Ovary (tissue), 9 donors: ENCODE data around the gene CCDC61. TPM values are rescaled to one million over a fixed set of nuclear protein-coding genes. Genes with fewer than 3 reads are reported as not detected.

ENCODE experiments used
- DNase-seq, 5 donors: peaks; one replicate each; pipeline ENCODE4 v3.0.0-alpha.2; 2019 to 2020
- H3K27ac ChIP-seq, 2 donors: fragments of 200-600 bp; one replicate each; pipeline versions ENCODE4 v1.5.1 to v1.8.0; 2019 to 2022
- H3K27me3 ChIP-seq: fragments of 200-600 bp; one replicate; pipeline ENCODE4 v1.8.0; 2022
- H3K36me3 ChIP-seq: fragments of 200-600 bp; sonication (generic); one replicate; pipeline ENCODE4 v1.5.1; 2019
- H3K4me1 ChIP-seq: one replicate; pipeline ENCODE4 v1.8.1; 2013; ENCODE audit warnings: mild to moderate bottlenecking, moderate library complexity; ENCODE audit not compliant: insufficient read depth
- H3K4me3 ChIP-seq: fragments of 200-600 bp; sonication (generic); one replicate; pipeline ENCODE4 v1.5.1; 2017
- H3K9me3 ChIP-seq, 2 donors: fragments of 200-600 bp in 1 of 2; sonication (generic) in 1 of 2; one replicate each; pipeline versions ENCODE4 v1.5.1 to v1.8.1; 2013 to 2019; ENCODE audit warnings: mild to moderate bottlenecking in 1 of 2, moderate library complexity in 1 of 2
- CTCF ChIP-seq, 3 donors: fragments of 450-650 bp in 2 of 3; fragments of 200-600 bp in 1 of 3; IDR thresholded peaks; one replicate each; pipeline versions ENCODE4 v1.5.1 to v1.8.0; 2016 to 2022; ENCODE audit warnings: antibody characterized with exemption in 3 of 3, mild to moderate bottlenecking in 1 of 3
- EP300 ChIP-seq: sonication (generic); formaldehyde crosslinking; IDR thresholded peaks from one replicate; pipeline ENCODE4 v1.6.1; 2017; ENCODE audit warnings: antibody characterized with exemption
- POLR2A ChIP-seq: fragments of 450-650 bp; IDR thresholded peaks from one replicate; pipeline ENCODE4 v1.6.1; 2017; ENCODE audit warnings: antibody characterized with exemption, mild to moderate bottlenecking, moderate library complexity
- WGBS, 3 donors: extraction: QIAGEN DNeasy Blood & Tissue Kit in 1 of 3; methylation state at CpG; one replicate each; pipeline versions ENCODE4 v1.1.5 to v1.1.7; 2013 to 2017; 5-methylcytosine and 5-hydroxymethylcytosine counted together
- intact Hi-C, 4 donors: fragments of 100-400 bp; cut with DNase I; formaldehyde crosslinking; loops; one replicate each; pipeline versions ENCODE4 v1.11.0 to v1.15.1; 2022 to 2023
- polyA plus RNA-seq, 2 donors: library from polyadenylated mRNA; stranded (reverse); fragments of 200-250 nt in 1 of 2; fragments of 350-450 nt in 1 of 2; fragmentation: Illumina TruSeq in 1 of 2; extraction: RNeasy Lipid Tissue Mini Kit (QIAGEN cat#74804) in 1 of 2; gene quantifications; one replicate each; pipeline ENCODE4 v1.2.3, GENCODE V29; 2013 to 2014
- total RNA-seq, 7 donors: library from RNA; depleted of rRNA in 2 of 7; stranded (reverse); fragments of >200 nt in 2 of 7; fragmentation: NEBNext Ultra II Directional in 3 of 7; extraction: Animal tissue kit (Norgen Biotek cat#: 25700) in 3 of 7; gene quantifications; one replicate each; pipeline versions ENCODE4 v1.1.0 to v1.2.4, GENCODE V29; 2016 to 2023
- donor health status: DM: no; HTN: no; CAD: no; lungs with moderate emphysema.
- donor health status: DM: no; HTN: no; CAD: no.
- donor health status: Bipolar disorder and iron deficiency.
- donor health status: DM: yes; HTN: yes; CAD: no.
- donor health status: DM: no; HTN: no; CAD: no.
- donor health status: DM: yes; HTN: yes; CAD: no.

Gene CCDC61
- total and polyA plus RNA-seq, 9 donors: 2.7 to 19.6 (median 14.9) TPM

GRCh38 chr19:45958769-45959516, 36.3 kb upstream of the CCDC61 start:
- Histone ChIP-seq H3K4me1 (no peaks in the 10 kb centered on the region), H3K27me3 (no peaks in the 10 kb centered on the region), H3K36me3 (no peaks in the 10 kb centered on the region), H3K27ac (no peak overlapping the region), H3K9me3 (peaks cover 0 to 3% of the 10 kb centered on the region in 2 donors), H3K4me3 (no peak overlapping the region)
- intact Hi-C loops: no loop called here
- DNase-seq: no peak
- WGBS, 3 donors: 60 to 70% (median 61%) methylated on average over 12 of the region's 12 CpGs
- TF ChIP-seq CTCF (IDR thresholded peaks at IDR 0.05): no peak
- no peak for TF ChIP-seq EP300
- no peak for TF ChIP-seq POLR2A

DNA sequence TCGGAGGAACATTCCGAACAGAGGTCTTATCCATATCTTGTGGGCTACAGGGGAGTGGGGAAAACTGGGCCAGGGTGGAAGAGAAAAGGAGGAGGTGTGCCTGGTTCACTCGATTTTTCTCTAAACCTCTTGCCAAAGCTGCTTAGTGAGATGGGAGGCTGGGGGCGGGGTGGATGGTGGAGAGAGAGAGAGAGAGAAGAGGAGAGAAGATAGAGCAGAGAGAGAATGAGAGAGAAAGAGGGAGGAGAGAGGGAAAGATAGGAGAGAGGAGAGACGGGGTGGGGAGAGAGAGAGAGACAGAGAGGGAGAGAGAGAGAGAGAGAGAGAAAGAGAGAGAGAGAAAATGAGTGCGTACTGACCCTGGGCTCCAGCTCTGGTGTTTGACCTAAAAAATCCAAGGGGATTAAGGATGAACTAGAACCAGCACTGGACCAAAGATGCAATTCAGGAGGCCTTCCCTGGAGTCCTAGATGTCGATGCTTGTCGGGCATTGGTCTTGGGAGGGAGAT, 35.7 kb upstream of the CCDC61 start:
- WGBS, 3 donors: 53 to 63% (median 54%) methylated on average over 8 of the region's 8 CpGs
- H3K4me1 ChIP-seq: no peaks in the 10 kb centered on the region
- no peaks in the 10 kb centered on the region for H3K36me3 ChIP-seq
- H3K27ac ChIP-seq: no peak overlapping the region
- H3K4me3 ChIP-seq: no peak overlapping the region
- peaks cover 0 to 3% of the 10 kb centered on the region in 2 donors for H3K9me3 ChIP-seq
- TF ChIP-seq POLR2A (no peak), CTCF (IDR thresholded peaks at IDR 0.05) (no peak), EP300 (no peak)
- intact Hi-C loops: no loop called here
- H3K27me3 ChIP-seq: no peaks in the 10 kb centered on the region
- DNase-seq: no peak

DNA sequence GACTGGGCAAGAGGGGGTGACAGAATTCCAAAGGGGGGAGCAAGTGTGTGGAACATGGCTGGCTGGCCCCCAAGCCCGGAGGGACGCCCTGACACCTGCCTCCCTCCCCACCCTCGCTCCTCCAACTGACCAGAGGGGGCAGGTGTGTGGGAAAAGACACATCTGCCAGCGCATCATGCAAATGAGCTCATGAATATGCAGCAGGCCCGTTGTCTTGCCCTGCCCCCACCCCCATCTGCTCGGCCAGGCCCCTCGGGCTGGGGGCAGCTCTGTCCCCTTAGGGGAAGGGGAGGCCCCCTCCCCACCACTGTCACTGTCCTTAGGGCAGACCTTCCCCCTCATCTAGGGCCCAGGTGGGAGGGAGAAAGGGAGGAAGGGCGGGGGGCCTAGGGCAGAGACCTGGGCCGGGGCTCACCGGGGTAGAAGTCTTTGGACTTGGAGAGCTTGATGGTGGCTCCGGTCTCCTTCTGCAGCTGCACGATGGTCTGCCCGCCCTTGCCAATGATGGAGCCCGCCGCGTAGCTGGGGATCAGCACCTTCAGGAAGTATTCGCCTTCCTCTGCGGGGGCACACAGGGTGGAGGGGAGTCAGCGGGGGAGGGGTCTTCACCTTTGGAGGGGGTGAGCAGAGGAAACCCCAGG, 34.6 kb upstream of the CCDC61 start:
- Histone ChIP-seq H3K9me3 (no peaks in the 10 kb centered on the region), H3K27ac (no peak overlapping the region), H3K36me3 (no peaks in the 10 kb centered on the region), H3K4me1 (no peaks in the 10 kb centered on the region), H3K27me3 (no peaks in the 10 kb centered on the region), H3K4me3 (no peak overlapping the region)
- intact Hi-C loops: no loop called here
- TF ChIP-seq CTCF (IDR thresholded peaks at IDR 0.05) (no peak), EP300 (no peak), POLR2A (no peak)
- 10 to 12% (median 10%) methylated on average over 19 of the region's 19 CpGs for WGBS, 3 donors
- DNase-seq: no peak

DNA sequence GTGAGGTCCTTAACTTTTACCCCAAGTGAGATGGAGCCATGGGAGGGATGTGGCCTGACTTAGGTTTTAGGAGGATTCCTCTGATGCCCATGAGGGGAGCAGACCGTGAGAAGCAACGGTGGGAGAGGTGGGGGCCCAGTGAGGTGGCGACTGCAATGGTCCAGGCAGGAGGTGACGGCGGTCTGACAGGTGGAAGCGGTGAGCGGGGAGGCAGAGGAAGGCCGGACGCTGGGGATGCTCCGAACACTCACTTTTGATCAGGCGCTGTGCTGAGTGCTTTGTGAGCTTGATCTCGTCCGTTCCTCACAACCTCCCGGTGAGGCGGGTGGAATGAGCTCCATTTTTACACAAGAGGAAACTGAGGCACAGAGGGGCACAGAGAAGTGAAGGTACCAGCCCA, 33.2 kb upstream of the CCDC61 start:
- H3K9me3 ChIP-seq: no peaks in the 10 kb centered on the region
- H3K27me3 ChIP-seq: no peaks in the 10 kb centered on the region
- no peak overlapping the region for H3K4me3 ChIP-seq
- H3K4me1 ChIP-seq: no peaks in the 10 kb centered on the region
- no peak for TF ChIP-seq POLR2A
- TF ChIP-seq EP300: no peak
- TF ChIP-seq CTCF (IDR thresholded peaks at IDR 0.05): no peak
- intact Hi-C loops: no loop called here
- DNase-seq: no peak
- no peak overlapping the region for H3K27ac ChIP-seq
- WGBS, 3 donors: 79 to 81% (median 79%) methylated on average over 15 of the region's 15 CpGs
- H3K36me3 ChIP-seq: no peaks in the 10 kb centered on the region
